ENCODE data around the gene NIF3L1. TPM values are rescaled to one million over a fixed set of nuclear protein-coding genes. Genes with fewer than 3 reads are reported as not detected.

NIF3L1 gene
- total and polyA plus RNA-seq, 2 donors from 2014 or later = 24.6 to 29.7 TPM

- H3K27ac ChIP-seq (ENCODE audit: low read depth in 2 of 2, low read length in 2 of 2) = peak overlapping the region; percentile 100
- H3K9ac ChIP-seq (ENCODE audit: low read length in 3 of 3) = peak overlapping the region; percentile 100
- H3K4me3 ChIP-seq (ENCODE audit: low read length in 3 of 3) = peak overlapping the region; percentile 90 to 100 (median 99)
- DNase-seq (peak in 4 of 5 donors; percentile 45 to 87 (median 70)), FAIRE-seq (no peak)
- intact Hi-C loops (cut with DNase I) = no loop called here
- H3K9me3 ChIP-seq (ENCODE audit: control insufficient read depth in 2 of 3, insufficient read depth in 1 of 3, low read length in 3 of 3) = no peaks in the 10 kb centered on the region
- no peaks in the 10 kb centered on the region for H3K27me3 ChIP-seq (ENCODE audit: control insufficient read depth, insufficient read depth, low read length)
- peaks cover 15 to 40% (median 18%) of the 10 kb centered on the region in 3 donors for H3K36me3 ChIP-seq (ENCODE audit: control insufficient read depth in 2 of 3, insufficient read depth in 3 of 3, low read length in 3 of 3)
- no peak for TF ChIP-seq CTCF (IDR thresholded peaks at IDR 0.05; ENCODE audit: borderline replicate concordance, extremely low read depth, insufficient read depth)
- peaks cover 3 to 11% (median 4%) of the 10 kb centered on the region in 3 donors for H3K4me1 ChIP-seq (ENCODE audit: control insufficient read depth in 2 of 3, insufficient read depth in 2 of 3, low read depth in 1 of 3, low read length in 3 of 3)
These were observed 26.6 kb upstream of the NIF3L1 start for GRCh38 chr2:200862532-200863000.

DNA sequence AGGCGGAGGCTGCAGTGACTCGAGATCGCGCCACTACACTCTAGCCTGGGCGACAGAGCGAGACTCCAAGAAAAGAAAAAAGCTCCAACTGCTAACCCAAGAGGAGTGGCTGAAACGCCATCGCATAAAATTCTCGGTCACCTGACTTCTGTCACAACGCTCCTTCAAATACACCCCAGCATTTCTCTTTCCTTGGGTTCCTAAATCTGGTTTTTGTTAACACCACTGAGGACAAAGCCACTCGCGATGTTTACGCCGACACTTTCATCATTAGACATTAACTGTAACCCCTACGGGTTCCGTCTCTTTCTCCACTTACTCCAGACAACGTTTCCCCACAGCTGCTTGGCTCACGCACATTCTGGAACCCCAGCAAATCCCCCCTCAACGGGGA is 25.4 kb upstream of the NIF3L1 start:
- DNase-seq = peak in 4 of 5 donors; percentile 44 to 79 (median 68)
- FAIRE-seq = no peak

DNA sequence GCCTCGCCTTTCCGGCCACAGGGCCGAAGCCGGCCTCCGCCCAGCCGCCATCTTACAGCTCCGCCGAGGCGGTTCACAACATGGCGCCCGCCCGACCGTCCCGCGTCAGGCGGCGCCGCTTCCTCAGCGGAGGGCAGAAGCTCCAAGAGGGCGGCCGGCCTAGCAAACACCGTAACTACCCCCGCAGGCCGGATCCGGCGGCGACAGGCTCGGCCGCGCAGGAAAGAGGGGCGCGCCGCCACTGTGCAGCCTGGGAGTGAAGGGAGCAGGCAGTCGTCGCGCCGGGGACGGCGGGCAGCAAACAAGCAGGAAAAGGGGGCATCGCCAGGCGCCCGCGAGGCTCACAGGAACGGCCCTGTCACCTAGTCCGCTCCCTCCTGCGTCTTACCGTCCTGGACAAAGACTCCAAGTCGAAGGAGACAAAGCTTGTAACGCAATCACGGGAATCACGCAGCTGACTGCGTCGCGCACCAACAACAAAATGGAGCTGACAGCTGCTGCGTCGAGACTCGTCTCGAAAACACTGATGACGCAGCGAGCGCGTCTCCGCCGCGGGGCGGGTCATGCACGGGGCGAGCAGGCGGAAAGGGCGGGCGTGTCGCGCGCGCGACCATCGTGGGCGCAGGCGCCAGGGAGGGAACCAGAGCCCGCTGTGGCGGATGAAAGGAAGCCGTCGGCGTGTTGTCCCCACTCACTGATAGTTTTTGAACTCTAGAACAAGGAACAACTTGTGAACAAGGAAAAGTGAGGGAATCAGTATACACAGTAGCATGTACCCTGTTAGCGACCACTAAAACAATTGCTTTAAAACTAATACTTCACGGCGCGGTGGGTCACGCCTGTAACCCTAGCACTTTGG is 24.8 kb upstream of the NIF3L1 start, which contains the start of gene CLK1:
Gene CLK1 (minus strand): TSS at position 483 of the 859 bp plus-strand sequence. CDS start 2,796 bp downstream, outside the sequence.
- no peak for TF ChIP-seq CTCF (IDR thresholded peaks at IDR 0.05; ENCODE audit: borderline replicate concordance, extremely low read depth, insufficient read depth)
- DNase-seq (peak; percentile 96 to 99 (median 97)), FAIRE-seq (no peak)
- Histone ChIP-seq H3K9me3 (ENCODE audit: control insufficient read depth in 2 of 3, insufficient read depth in 1 of 3, low read length in 3 of 3) (no peaks in the 10 kb centered on the region), H3K4me1 (ENCODE audit: control insufficient read depth in 2 of 3, insufficient read depth in 2 of 3, low read depth in 1 of 3, low read length in 3 of 3) (peaks cover 3 to 8% (median 4%) of the 10 kb centered on the region in 3 donors), H3K27ac (ENCODE audit: low read depth in 2 of 2, low read length in 2 of 2) (peak within 1 kb of the TSS; percentile 100), H3K4me3 (ENCODE audit: low read length in 3 of 3) (peak within 1 kb of the TSS; percentile 90 to 100 (median 99)), H3K36me3 (ENCODE audit: control insufficient read depth in 2 of 3, insufficient read depth in 3 of 3, low read length in 3 of 3) (peaks cover 0 to 21% (median 4%) of the 10 kb centered on the region in 3 donors), H3K27me3 (ENCODE audit: control insufficient read depth, insufficient read depth, low read length) (no peaks in the 10 kb centered on the region), H3K9ac (ENCODE audit: low read length in 3 of 3) (peak within 1 kb of the TSS; percentile 100)
- intact Hi-C loops (cut with DNase I) = no loop called here

More for the DNA sequence above, 25.4 kb upstream of the NIF3L1 start:
- H3K27me3 ChIP-seq (ENCODE audit: control insufficient read depth, insufficient read depth, low read length) = no peaks in the 10 kb centered on the region
- H3K9ac ChIP-seq (ENCODE audit: low read length in 3 of 3) = peak overlapping the region; percentile 100
- H3K4me1 ChIP-seq (ENCODE audit: control insufficient read depth in 2 of 3, insufficient read depth in 2 of 3, low read depth in 1 of 3, low read length in 3 of 3) = peaks cover 3 to 8% (median 4%) of the 10 kb centered on the region in 3 donors
- intact Hi-C loops (cut with DNase I) = no loop called here
- H3K27ac ChIP-seq (ENCODE audit: low read depth in 2 of 2, low read length in 2 of 2) = peak overlapping the region; percentile 100
- no peaks in the 10 kb centered on the region for H3K9me3 ChIP-seq (ENCODE audit: control insufficient read depth in 2 of 3, insufficient read depth in 1 of 3, low read length in 3 of 3)
- peaks cover 5 to 27% (median 10%) of the 10 kb centered on the region in 3 donors for H3K36me3 ChIP-seq (ENCODE audit: control insufficient read depth in 2 of 3, insufficient read depth in 3 of 3, low read length in 3 of 3)
- no peak for TF ChIP-seq CTCF (IDR thresholded peaks at IDR 0.05; ENCODE audit: borderline replicate concordance, extremely low read depth, insufficient read depth)
- peak overlapping the region; percentile 90 to 100 (median 99) for H3K4me3 ChIP-seq (ENCODE audit: low read length in 3 of 3)

Measured in kidney (tissue), 14 donors.